IMR-90 (cell line): ENCODE data around the gene KLHL17. TPM values are rescaled to one million over a fixed set of nuclear protein-coding genes. Genes with fewer than 3 reads are reported as not detected.
"Not testable (repeated sequence)": the region's sequence is repeated elsewhere in the genome, so short reads cannot be mapped to it uniquely, and the experiment has no call there.

Experiments used
- ATAC-seq: fragments of 200-7000 bp; cut with Tn5 transposase; 2 replicates; pipeline ENCODE4 v1.9.1; 2020; ENCODE audit warnings: low read depth, mild to moderate bottlenecking, moderate library complexity
- BruUV-seq: library from RNA; stranded (reverse); fragments of 400-500 nt; replicated peaks from 2 replicates; lab custom pipeline; 2021; lab: Mats Ljungman, UMichigan
- CTCF ChIA-PET: fragments of 300-600 bp; formaldehyde crosslinking; extraction: SDS; loops from one replicate; lab custom pipeline; 2021; ENCODE audit warnings: antibody characterized with exemption; lab: Yijun Ruan, JAX
- POLR2A ChIA-PET: fragments of 300-600 bp; sonication (Branson Sonifier 250); formaldehyde crosslinking; loops from one replicate; lab custom pipeline; 2022; ENCODE audit warnings: antibody characterized with exemption; ENCODE audit not compliant: unreplicated experiment; lab: Charles Lee
- DNase-seq: peaks from one replicate; pipeline ENCODE4 v3.0.0; 2013
- H2AFZ ChIP-seq: replicated peaks from 2 replicates; pipeline ENCODE3; 2013; ENCODE audit warnings: low read length, mild to moderate bottlenecking; ENCODE audit not compliant: poor library complexity
- H2AK5ac ChIP-seq: 2 replicates; pipeline ENCODE4 v1.6.1; 2013; ENCODE audit warnings: low read depth, low read length, inconsistent platforms
- H2AK9ac ChIP-seq: replicated peaks from 2 replicates; pipeline ENCODE3; 2013; ENCODE audit warnings: mild to moderate bottlenecking, low read depth, low read length, moderate library complexity; ENCODE audit not compliant: poor library complexity
- H2BK120ac ChIP-seq: 2 replicates; pipeline ENCODE4 v1.6.1; 2013; ENCODE audit warnings: low read depth, low read length, inconsistent platforms
- H2BK15ac ChIP-seq: 3 replicates; pipeline ENCODE4 v1.6.1; 2013; ENCODE audit warnings: low read depth, low read length, inconsistent platforms
- H2BK20ac ChIP-seq: 2 replicates; pipeline ENCODE4 v1.6.1; 2013; ENCODE audit warnings: low read depth, mild to moderate bottlenecking, inconsistent platforms, low read length, moderate library complexity
- H2BK5ac ChIP-seq: 2 replicates; pipeline ENCODE4 v1.6.1; 2013; ENCODE audit warnings: mild to moderate bottlenecking, low read depth, low read length, inconsistent platforms; ENCODE audit not compliant: poor library complexity, severe bottlenecking
- H3K14ac ChIP-seq: replicated peaks from 2 replicates; pipeline ENCODE4 v1.6.1; 2013; ENCODE audit warnings: low read depth, low read length, inconsistent platforms
- H3K18ac ChIP-seq: 2 replicates; pipeline ENCODE4 v1.6.1; 2013; ENCODE audit warnings: low read depth, low read length, control low read depth
- H3K23ac ChIP-seq: 2 replicates; pipeline ENCODE4 v1.6.1; 2013; ENCODE audit warnings: low read depth, low read length, inconsistent platforms
- H3K27ac ChIP-seq: 2 replicates; pipeline ENCODE4 v1.5.1; 2013; ENCODE audit warnings: mild to moderate bottlenecking, control low read depth, low read length; ENCODE audit not compliant: insufficient read depth
- H3K27me3 ChIP-seq: 2 replicates; pipeline ENCODE4 v1.6.1; 2013; ENCODE audit warnings: low read length; ENCODE audit not compliant: control insufficient read depth, insufficient read depth
- H3K36me3 ChIP-seq: 2 replicates; pipeline ENCODE4 v1.6.1; 2013; ENCODE audit warnings: low read length, mixed read lengths; ENCODE audit not compliant: control insufficient read depth, insufficient read depth
- H3K4ac ChIP-seq: 2 replicates; pipeline ENCODE4 v1.6.1; 2013; ENCODE audit warnings: low read depth, low read length, inconsistent platforms
- H3K4me1 ChIP-seq: 2 replicates; pipeline ENCODE4 v1.6.1; 2013; ENCODE audit warnings: low read length, mixed read lengths; ENCODE audit not compliant: control insufficient read depth, insufficient read depth
- H3K4me2 ChIP-seq: 2 replicates; pipeline ENCODE4 v1.6.1; 2013; ENCODE audit warnings: low read depth, mild to moderate bottlenecking, control low read depth, low read length, moderate library complexity
- H3K4me3 ChIP-seq: 2 replicates; pipeline ENCODE4 v1.5.1; 2013; ENCODE audit warnings: low read depth, mild to moderate bottlenecking, control low read depth, low read length, moderate library complexity; ENCODE audit not compliant: insufficient read depth
- H3K56ac ChIP-seq: 2 replicates; pipeline ENCODE4 v1.6.1; 2013; ENCODE audit warnings: low read length, inconsistent platforms; ENCODE audit not compliant: insufficient read depth; ENCODE audit errors: extremely low read depth
- H3K79me1 ChIP-seq, 2 experiments: 2 replicates each; pipeline ENCODE4 v1.6.1; 2013; ENCODE audit warnings: low read length in 2 of 2, inconsistent platforms in 1 of 2, low read depth in 1 of 2
- H3K9ac ChIP-seq: 2 replicates; pipeline ENCODE4 v1.6.1; 2013; ENCODE audit warnings: low read depth, low read length, control low read depth
- H3K9me1 ChIP-seq: 2 replicates; pipeline ENCODE4 v1.6.1; 2013; ENCODE audit warnings: low read length, inconsistent platforms; ENCODE audit not compliant: insufficient read depth
- H3K9me3 ChIP-seq: 2 replicates; pipeline ENCODE4 v1.6.1; 2013; ENCODE audit warnings: low read length; ENCODE audit not compliant: control insufficient read depth, insufficient read depth
- H4K20me1 ChIP-seq: 2 replicates; pipeline ENCODE4 v1.6.1; 2013; ENCODE audit warnings: low read length, inconsistent platforms; ENCODE audit not compliant: insufficient read depth
- H4K5ac ChIP-seq: 2 replicates; pipeline ENCODE4 v1.6.1; 2013; ENCODE audit warnings: mild to moderate bottlenecking, low read depth, low read length, control low read depth
- H4K8ac ChIP-seq, 2 experiments: 2 replicates each; pipeline ENCODE4 v1.6.1; 2013; ENCODE audit warnings: low read depth in 2 of 2, low read length in 2 of 2, control low read depth in 1 of 2, inconsistent platforms in 1 of 2
- H4K91ac ChIP-seq: 2 replicates; pipeline ENCODE4 v1.6.1; 2013; ENCODE audit warnings: low read depth, low read length, inconsistent platforms; ENCODE audit not compliant: insufficient read depth
- POLR2A ChIP-seq: IDR thresholded peaks from 2 replicates; pipeline ENCODE4 v1.6.1; 2012; ENCODE audit warnings: mild to moderate bottlenecking, low read depth, low read length
- WGBS, 2 experiments: methylation state at CpG; one replicate each; pipeline versions ENCODE4 v1.1.5 to v1.1.7; 2013; ENCODE audit warnings: missing lambda C conversion rate in 2 of 2; ENCODE audit not compliant: insufficient read length in 1 of 2; ENCODE audit errors: extremely low coverage in 2 of 2; 5-methylcytosine and 5-hydroxymethylcytosine counted together
- dilution Hi-C: fragments of 300-500 bp; cut with HindIII; formaldehyde crosslinking; loops from one replicate; pipeline ENCODE4 v1.14.3; 2018; ENCODE audit warnings: low sequenced_read_pairs; ENCODE audit not compliant: unreplicated experiment
- in situ Hi-C: fragments of 300-500 bp; cut with MboI; formaldehyde crosslinking; loops from 3 replicates; pipeline ENCODE4 v1.14.3; 2019; ENCODE audit warnings: low sequenced_read_pairs, inconsistent platforms, mixed read lengths
- intact Hi-C: fragments of 100-400 bp; cut with micrococcal nuclease; formaldehyde crosslinking; loops from 2 replicates; pipeline ENCODE4 v1.10.0; 2022
- polyA plus RNA-seq, 3 experiments: library from polyadenylated mRNA; depleted of rRNA; stranded (reverse); fragments of >200 nt; gene quantifications; 2 replicates each; pipeline ENCODE4 v1.2.3, GENCODE V29; 2012; ENCODE audit warnings: low replicate concordance in 1 of 3
- total RNA-seq: library from RNA; depleted of rRNA; stranded (reverse); fragments of >200 nt; gene quantifications from 2 replicates; pipeline ENCODE4 v1.2.3, GENCODE V29; 2012

Gene KLHL17
- total and polyA plus RNA-seq, 2 of the 4 experiments (the other 2 are of a cell fraction): 3.4 to 41.0 TPM

DNA sequence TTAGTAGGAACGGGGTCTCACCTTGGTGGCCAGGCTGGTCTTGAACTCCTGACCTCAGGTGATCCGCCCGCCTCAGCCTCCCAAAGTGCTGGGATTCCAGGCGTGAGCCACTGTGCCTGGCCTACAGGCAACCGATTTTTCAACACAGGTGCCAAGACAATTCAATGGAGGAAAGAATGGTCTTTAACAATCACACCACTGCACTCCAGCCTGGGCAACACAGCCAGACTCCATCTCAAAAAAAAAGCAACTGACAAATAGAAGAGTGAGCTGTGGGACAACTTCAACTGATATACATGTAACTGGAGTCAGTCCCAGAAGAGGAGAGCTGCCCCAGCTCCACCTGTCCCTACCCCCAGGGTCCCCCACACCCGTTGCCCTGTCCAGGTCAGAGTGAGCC lies 34.2 kb downstream of the KLHL17 start:
- H3K18ac ChIP-seq, H2AK9ac ChIP-seq, H3K27me3 ChIP-seq, H2BK15ac ChIP-seq, H3K9me1 ChIP-seq, H4K8ac ChIP-seq, H3K27ac ChIP-seq, H2AFZ ChIP-seq, H3K4me3 ChIP-seq, DNase-seq, H3K9ac ChIP-seq, CTCF ChIA-PET, H3K23ac ChIP-seq, H2AK5ac ChIP-seq, BruUV-seq, H4K5ac ChIP-seq, H3K36me3 ChIP-seq, H2BK5ac ChIP-seq, H3K56ac ChIP-seq, H2BK20ac ChIP-seq, in situ Hi-C loops, POLR2A ChIA-PET, H3K4me2 ChIP-seq, H3K4ac ChIP-seq, intact Hi-C loops, H2BK120ac ChIP-seq, ATAC-seq, H3K4me1 ChIP-seq, H4K91ac ChIP-seq, H4K20me1 ChIP-seq, dilution Hi-C loops, H3K14ac ChIP-seq: not testable (repeated sequence)
- 83% methylated on average over 1 of the region's 6 CpGs; no CpG with 5 or more reads in 1 of the 2 experiments for WGBS, 2 experiments
- H3K9me3 ChIP-seq: peaks cover 10% of the 10 kb centered on the region
- H3K79me1 ChIP-seq: peaks cover 0 to 15% of the 10 kb centered on the region in 2 experiments; a peak in 3 of 4 replicates
- TF ChIP-seq POLR2A: peak; percentile 55; the same call in 1 of the 2 replicates
